Forelimb muscle (tissue), 1 donor: Measurements from ENCODE around the gene ABCB6. TPM values are rescaled to one million over a fixed set of nuclear protein-coding genes. Genes with fewer than 3 reads are reported as not detected.
A peak's percentile ranks its signal among the peaks of the same experiment; 100 is the strongest.
"Not testable (repeated sequence)": the region's sequence is repeated elsewhere in the genome, so short reads cannot be mapped to it uniquely, and the experiment has no call there.

Experiments
- DNase-seq: peaks from one replicate; pipeline ENCODE4 v3.0.0-alpha.2; 2013; ENCODE audit warnings: low read depth
- polyA plus RNA-seq: library from polyadenylated mRNA; unstranded; fragments of 120-200 nt; gene quantifications from one replicate; pipeline ENCODE4 v1.2.1, GENCODE V29; 2013; ENCODE audit not compliant: insufficient read length

ABCB6 gene
- polyA plus RNA-seq, 1 donor: 31.9 TPM

- DNase-seq: no peak
These were observed 4.6 kb downstream of the ABCB6 start for GRCh38 chr2:219214141-219214540.

DNA sequence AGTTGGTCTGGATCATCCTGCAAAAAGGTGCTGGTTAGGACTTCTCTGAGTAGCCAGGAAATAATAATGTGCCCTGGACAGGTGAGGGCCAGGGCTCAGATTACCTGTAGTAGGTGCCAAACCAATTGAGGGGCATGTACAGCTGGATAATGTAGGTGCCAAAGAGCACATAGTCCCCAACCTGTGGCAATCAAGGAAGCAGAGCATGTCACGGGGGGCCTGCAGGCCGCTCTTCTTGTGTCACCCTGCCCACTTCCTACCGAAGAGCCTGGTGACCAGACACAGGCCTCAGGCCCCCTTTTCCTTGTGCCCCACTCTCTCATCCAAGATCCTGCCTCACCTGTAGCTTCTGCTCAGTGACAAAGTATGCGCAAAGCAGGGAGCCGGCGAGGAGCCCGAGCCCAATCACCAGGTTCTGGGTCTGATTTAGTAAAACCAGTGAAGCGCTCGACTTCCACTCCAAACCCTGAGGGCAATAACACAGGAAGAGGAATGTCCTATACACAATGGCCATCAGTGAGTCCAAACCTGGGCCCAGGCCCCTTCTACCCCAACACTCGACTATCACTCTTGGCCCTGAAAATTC is 5.2 kb downstream of the ABCB6 start:
- no peak for DNase-seq

- DNase-seq: no peak
These were observed 5.7 kb downstream of the ABCB6 start for GRCh38 chr2:219213026-219213415.

DNA sequence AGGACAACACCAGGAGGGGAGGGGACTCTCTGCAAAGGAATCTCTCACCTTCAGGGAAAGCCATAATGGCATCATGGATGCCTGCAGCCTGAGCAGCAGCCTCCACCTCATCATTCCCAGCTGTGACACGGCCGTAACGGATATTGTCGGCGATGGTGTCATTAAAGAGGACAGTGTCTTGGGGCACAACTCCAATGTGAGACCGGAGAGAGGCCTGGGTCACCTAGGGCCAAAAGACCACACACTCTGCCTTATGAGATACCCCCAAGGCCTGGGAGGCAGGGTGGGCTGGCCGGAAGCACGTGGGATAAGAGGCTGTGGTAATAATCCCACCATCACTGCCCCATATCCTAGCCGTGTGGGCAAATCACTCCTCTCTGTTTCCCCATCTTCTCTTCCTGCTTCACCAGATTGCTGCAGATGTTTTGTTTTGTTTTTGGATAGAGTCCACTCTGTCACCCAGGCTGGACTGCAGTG is 7.8 kb downstream of the ABCB6 start:
- DNase-seq: no peak

DNA sequence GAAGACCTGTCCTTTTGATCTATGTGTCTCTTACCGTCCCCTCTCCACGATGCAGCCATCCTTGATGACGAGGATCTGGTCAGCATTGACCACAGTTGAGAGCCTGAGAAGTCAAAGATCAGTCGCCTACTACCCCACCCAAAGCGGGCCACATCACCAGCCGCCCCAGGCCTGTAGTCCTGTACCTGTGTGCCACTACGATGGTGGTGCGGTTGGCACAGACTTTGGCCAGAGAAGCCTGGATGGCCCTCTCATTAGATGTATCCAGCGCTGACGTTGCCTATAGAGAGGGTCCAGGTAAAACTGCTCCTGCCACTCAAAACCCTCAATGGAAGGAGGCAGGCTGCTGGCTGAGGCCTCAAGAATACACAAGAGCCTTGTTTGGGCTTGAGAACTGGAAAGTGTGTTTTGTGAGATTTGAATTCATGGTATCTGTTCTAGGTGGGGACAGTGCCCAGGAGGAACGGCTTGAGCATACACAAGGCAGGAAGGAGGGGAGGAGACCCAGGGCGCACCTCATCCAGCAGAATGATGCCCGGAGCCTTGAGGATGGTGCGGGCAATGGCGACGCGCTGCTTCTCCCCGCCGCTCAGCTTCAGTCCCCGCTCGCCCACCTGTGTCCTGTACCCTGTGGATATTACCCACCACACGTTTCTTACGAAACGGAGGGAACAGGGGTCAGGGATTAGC is 8.4 kb downstream of the ABCB6 start:
- no peak for DNase-seq

- DNase-seq: no peak
These were observed 9.2 kb downstream of the ABCB6 start for GRCh38 chr2:219209236-219210195.

GRCh38 chr2:219207884-219208740 is 10.6 kb downstream of the ABCB6 start:
- no peak for DNase-seq

- no peak for DNase-seq
These were observed 11.4 kb downstream of the ABCB6 start for GRCh38 chr2:219207134-219207883.

GRCh38 chr2:219206328-219207133 is 12.2 kb downstream of the ABCB6 start, which contains the start of gene ZFAND2B:
Gene ZFAND2B (plus strand): TSS chr2:219206782. CDS start chr2:219206988, 206 bp downstream.
- DNase-seq: peak; percentile 88

GRCh38 chr2:219205981-219206327 is 12.8 kb downstream of the ABCB6 start:
- DNase-seq: no peak

GRCh38 chr2:219205165-219205538 is 13.6 kb downstream of the ABCB6 start:
- DNase-seq: no peak

DNA sequence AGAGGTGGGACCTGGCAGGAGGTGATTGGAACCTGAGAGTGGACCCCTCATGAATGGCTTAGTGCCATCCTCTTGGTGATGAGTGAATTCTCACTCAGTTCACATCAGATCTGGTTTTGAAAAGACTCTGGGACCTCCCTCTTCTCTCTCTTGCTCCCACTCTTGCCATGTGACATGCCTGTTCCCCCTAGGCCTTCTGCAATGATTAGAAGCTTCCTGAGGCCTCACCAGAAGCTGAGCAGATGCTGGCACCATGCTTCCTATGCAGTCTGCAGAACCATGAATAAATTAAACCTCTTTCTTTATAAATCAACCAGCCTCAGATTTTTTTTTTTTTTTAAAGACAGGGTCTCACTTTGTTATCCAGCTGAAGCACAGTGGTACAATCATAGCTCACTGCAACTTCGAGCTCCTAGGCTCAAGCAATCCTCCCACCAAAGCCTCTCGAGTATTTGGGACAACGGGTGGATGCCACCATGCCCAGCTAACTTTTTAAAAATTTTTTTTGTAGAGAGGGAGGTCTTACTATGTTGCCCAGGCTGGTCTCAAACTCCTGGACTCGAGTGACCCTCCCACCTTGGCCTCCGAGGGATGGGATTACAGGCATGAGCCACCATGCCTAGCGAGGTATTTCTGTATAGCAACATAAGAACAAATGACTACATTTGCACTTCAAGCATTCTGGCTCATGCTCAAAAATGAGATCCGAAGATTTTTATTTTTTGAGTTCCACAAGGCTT is 14.2 kb downstream of the ABCB6 start:
- DNase-seq: no peak

DNA sequence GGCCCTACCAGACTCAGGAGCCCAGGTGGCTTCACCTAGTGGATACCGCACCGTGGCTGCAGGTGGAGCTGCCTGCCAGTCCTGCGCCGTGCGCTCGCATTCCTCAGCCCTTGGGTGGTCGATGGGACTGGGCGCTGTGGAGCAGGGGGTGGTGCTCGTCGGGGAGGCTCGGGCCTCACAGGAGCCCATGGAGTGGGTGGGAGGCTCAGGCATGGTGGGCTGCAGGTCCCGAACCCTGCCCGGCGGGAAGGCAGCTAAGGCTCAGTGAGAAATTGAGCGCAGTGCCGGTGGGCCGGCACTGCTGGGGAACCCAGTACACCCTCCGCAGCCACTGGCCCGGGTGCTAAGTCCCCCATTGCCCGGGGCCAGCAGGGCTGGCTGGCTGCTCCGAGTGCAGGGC is 17.4 kb downstream of the ABCB6 start:
- DNase-seq: not testable (repeated sequence)

DNA sequence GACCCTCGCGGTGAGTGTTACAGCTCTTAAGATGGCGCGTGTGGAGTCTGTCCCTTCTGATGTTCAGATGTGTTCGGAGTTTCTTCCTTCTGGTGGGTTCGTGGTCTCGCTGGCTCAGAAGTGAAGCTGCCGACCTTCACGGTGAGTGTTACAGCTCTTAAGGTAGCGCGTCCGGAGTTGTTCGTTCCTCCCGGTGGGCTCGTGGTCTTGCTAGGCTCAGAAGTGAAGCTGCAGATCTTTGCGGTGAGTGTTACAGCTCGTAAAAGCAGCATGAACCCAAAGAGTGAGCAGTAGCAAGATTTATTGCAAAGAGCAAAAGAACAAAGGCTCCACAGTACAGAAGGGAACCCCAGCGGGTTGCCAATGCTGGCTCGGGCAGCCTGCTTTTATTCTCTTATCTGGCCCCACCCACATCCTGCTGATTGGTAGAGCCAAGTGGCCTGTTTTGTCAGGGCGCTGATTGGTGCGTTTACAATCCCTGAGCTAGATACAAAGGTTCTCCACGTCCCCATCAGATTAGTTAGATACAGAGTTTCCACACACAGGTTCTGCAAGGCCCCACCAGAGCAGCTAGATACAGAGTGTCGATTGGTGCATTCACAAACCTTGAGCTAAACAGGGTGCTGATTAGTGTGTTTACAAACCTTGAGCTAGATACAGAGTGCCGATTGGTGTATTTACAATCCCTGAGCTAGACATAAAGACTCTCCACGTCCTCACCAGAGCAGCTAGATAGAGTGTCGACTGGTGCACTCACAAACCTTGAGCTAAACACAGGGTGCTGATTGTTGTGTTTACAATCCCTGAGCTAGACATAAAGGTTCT is 18.0 kb downstream of the ABCB6 start:
- DNase-seq: not testable (repeated sequence)

- no peak for DNase-seq
These were observed 19.1 kb downstream of the ABCB6 start for GRCh38 chr2:219199470-219200211.

DNA sequence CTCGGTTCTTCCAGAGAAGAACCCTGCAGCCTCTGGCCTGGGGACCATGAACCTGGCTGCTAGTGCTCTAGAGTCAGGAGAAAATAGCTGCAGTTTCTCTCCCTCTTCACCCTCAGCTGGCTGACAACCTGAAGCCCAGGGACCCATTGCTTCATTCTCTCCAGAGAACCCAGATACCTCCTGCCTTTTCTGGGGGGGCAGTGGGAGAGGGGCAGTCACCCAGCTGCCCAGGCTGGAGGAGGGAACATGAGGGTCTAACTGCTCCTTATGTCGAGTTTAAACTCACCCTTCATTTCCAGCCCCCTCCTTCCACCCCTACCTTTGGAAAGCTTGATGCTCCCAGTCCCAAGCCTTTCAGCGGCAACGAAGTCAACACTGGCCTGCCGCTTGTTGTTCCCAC is 19.8 kb downstream of the ABCB6 start:
- no peak for DNase-seq

DNA sequence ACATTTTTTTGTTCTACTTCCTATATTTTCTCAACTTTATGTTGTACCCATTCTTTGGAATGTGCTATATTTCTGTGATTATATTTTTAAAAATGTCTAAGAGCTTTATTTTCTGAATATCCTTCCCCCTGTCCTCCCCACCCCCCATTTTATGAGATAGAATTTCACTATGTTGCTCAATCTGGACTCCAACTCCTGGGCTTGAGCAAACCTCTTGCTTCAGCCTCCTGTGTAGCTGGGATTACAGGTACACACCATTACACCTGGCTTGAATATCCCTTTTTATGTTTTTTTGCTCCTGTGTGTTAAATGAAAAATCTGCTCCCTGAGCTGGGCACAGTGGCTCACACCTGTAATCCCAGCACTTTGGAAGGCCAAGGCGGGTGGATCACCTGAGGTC is 21.4 kb downstream of the ABCB6 start:
- DNase-seq: no peak
